ENCODE results near the gene SSC5D.

Gene SSC5D

DNA sequence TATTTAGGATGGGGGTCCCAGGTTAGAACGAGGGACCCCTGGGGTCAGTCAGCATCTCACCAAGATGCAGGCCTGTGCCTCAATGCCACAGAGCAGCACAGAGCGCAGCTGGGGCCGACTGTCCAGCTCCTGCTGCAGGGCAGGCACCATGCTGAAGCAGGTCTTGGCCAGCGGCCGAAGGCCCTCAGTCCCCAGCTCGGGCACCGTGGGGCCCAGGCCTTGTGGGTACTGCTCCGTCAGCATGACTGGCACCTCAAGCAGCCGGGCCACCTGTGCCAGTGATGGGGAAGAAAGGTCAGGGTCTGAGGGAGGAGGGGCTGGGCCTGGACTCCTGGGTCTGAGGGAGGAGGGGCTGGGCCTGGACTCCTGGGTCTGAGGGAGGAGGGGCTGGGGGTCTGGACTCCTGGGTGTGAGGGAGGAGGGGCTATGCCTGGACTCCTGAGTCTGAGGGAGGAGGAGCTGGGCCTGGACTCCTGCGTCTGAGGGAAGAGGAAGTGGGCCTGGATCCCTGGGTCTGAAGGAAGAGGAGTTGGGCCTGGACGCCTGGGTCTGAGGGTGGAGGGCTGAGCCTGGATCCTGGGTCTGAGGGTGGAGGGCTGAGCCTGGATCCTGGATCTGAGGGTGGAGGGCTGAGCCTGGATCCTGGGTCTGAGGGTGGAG, 32.5 kb upstream of the SSC5D start:
- DNase-seq: no peak

DNA sequence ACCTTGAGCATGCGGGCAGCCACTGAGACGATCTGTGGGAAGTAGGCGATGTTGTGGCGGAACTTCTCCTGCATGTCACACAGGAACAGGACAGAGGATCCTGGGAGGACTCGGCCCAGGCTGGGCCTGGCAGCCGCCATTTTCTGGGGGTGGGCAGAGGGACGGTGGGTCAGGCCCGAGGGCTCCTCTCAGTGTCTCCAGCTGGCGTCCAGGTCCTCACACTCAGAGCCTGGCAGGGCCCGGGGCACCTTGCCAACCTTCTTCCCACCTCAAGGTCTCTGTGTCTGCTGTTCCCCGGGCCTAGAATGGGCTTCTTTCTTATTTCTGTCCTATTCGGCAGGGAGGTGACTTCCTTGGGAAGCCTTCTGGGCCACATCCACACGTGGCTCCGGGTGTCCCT, 31.9 kb upstream of the SSC5D start:
- no peak for DNase-seq

DNA sequence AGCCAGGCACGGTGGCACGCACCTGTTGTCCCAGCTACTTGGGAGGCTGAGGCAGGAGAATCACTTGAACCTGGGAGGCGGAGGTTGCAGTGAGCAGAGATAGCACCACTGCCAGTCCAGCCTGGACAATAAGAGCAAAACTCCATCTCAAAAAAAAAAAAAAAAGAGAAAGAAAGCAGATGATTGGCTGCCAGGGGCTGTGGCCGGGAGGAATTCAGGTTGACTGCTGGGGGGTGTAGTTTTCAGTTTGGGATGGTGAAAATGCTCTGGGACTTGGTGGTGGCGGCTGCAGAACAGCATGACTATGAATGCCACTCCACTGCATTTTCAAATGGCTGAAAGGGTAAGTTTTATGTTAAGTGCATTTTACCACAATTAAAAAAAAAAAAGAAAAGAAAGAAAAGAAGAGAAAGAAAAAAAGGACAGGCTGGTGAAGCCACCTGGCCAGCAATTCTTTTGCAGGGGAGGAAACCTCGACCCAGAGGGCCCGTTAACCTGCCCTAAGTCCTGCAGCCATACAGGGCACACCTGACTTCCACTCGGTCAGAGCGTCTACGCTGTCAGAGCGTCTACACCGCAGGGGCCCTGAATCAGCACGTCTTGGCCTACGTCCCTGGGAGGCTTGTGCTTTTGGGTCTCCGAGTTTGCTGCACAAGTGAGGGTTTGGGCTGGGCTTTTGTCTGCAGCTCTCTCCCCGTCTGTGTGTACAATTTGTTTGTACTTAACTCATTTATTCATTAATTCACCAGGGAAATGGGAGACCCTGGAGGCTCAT, 30.4 kb upstream of the SSC5D start:
- no peak for DNase-seq

- no peak for DNase-seq
Observed at GRCh38 chr19:55459551-55459949, 28.7 kb upstream of the SSC5D start.

- peak; percentile 36 for DNase-seq
Observed at GRCh38 chr19:55459950-55460657, 28.1 kb upstream of the SSC5D start.

- DNase-seq: peak; percentile 94
Observed at GRCh38 chr19:55460670-55461258, 27.5 kb upstream of the SSC5D start.

- peak; percentile 100 for DNase-seq
Observed at GRCh38 chr19:55461259-55461973, 26.8 kb upstream of the SSC5D start, which contains the start of gene ISOC2. Gene ISOC2 (minus strand): TSS chr19:55461642. CDS start chr19:55456486, 5,156 bp downstream.

DNA sequence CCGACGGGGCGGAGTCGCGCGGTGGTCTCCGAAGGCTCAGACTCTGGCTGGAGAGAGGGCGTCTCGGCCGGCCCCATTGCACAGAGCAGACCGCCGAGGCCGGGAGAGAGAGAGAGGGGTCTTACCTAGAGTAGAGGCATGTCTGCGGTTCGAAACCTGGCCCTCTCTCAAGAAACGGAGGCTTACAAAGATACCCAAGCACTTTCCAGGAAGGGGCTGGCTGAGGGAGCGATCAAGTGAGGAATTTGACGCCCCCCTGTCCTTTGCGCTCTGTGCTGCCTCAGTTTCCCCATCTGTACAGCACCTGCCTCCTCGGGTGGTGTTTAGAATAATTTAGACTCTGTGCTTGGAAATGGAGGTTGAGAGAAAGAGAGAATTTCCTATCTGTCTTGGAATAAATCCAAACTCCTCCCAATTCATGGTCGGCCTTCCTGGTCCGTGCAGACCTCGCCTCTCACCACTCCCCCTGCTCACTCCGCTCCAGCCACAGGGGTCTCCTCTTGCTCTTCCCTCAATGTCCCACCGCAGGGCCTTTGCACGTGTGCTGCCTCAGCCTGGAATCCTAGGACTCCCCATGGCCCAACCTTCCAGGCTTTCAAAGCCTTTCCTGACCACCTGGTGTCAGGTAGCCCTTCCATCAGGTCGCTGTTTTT, 26.1 kb upstream of the SSC5D start:
- DNase-seq: peak; percentile 84

- no peak for DNase-seq
Observed at GRCh38 chr19:55462722-55463121, 25.5 kb upstream of the SSC5D start.

GRCh38 chr19:55463583-55464031, 24.6 kb upstream of the SSC5D start:
- DNase-seq: no peak

GRCh38 chr19:55464039-55464661, 24.1 kb upstream of the SSC5D start:
- no peak for DNase-seq

DNA sequence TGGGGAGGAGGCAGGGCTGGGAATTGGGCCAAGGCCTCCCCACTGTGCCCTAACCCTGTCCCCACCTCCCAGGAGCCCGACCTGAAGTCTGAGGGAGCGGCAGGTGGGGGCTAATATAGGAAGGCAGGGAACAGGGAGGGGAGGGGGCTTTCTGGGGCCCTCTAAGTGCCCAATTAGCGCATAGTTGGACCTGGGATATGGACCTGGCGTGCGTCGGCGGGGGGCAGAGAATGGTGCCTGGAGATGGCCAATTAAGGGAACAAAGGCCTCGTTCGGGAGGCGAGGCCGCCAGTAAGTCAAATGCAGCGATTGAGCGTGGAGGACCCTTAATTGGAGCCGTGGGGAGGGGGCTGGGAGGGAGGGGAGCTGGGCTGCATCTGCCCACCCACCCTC, 23.6 kb upstream of the SSC5D start, which contains the start of gene C19orf85:
C19orf85 (minus strand) TSS at position 90 of the 393 bp plus-strand sequence. CDS start 197 bp downstream, outside the sequence.
- no peak for DNase-seq

DNA sequence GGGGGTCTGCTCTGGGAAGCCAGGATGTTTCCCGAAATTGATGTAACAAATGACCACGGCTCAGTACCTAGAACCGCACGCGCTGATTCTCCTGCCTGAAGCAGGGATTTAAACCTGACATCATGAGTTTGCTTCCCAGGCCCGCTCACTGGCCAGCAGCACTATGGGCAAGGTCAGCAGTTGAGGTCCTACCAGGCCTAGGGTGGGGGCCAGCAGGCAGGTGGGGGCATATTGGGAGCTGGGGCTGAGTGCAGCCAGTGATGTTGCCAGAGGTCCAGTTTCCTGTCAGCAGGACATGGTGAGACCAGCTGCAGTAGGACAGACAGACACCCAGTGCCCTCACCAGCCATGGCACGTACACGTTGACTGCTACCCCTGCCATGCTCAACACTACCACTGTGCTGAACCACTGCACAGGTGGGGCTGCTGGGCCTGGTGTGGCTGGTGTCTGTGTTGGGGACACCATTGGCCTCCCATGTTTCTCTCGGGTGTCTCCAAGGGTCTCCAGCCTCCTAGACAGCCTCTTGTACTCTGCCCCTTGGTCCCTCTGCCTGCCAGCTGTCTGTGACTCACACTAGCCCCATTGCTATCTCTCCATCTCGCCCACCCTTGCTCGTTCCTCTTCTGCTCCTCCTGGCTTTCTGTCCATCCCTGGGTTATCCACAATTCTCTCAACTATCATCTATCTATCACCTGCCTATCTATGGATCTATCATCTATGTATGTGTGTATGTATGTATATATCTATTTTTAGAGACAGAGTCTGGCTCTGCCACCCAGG, 22.6 kb upstream of the SSC5D start:
- peak; percentile 67 for DNase-seq

DNA sequence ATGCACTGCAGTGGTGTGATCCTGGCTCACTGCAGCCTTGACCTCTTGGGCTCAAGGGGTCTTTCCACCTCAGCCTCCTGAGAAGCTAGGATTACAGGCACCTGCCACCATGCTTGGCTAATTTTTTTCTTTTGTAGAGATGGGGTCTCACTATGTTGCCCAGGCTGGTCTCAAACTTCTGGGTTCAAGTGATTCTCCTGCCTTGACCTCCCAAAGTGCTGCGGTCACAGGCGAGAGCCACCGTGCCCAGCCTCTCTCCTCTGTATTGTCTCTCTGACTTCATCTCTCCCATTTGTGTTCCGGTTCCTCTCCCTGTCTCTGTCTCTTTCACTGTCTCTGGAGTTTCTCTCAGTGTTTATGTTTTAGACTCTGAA, 22.0 kb upstream of the SSC5D start:
- DNase-seq: no peak

DNA sequence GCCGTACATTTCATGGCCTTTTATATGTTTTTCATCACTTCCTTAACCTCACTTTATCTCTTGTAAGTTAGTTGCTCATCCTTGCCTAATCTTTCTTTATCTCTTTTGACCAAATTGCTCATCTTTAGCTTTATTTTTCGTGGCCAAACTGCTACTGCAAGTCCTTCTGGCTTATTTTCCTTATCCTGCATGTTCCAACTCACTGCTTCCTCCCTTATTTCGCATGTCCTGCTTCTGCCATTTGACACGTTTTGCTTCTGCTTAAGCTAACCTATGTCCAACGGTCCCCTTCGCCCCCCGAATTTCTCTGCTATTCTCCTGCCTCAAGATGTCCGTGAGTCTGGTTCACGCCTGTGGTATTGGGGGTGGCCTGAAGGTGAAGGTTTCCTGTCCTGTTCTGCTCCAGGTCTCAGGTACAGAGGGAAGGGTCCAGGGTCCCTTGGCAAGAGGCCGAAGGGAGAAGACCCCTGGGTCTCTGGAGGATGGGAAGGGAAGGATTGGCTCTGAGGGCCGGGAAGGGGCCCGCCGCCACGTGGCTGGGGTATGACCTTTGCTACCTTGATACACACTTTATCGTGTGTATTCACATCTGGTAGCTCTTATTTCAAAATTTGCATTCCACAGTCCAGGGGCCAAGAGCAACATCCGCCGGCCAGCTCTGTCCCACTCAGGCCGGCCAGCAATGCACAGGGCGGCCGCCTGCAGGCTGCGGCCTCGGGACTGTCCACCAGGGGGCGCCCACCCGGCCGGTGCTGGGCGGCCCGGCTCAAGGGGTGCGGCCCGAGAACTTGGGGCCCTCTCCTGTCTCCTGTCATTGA, 20.8 kb upstream of the SSC5D start:
- DNase-seq: peak; percentile 80

DNA sequence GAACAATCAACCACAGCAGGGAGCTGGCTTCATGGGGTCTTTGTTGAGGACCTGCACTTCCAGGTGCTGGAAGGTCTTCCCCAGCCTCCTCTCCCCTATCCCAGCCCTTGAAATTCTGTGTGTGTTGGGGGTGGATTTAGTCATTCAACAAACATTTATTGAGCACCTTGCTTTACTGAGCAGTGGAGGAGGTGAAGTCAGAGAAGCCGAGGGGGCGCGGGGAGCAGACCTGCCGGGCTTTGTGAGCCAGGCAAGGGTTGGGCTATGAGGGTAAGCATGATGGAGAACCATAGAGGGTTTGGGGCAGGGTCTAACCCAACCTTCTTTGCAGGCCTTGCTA, 20.2 kb upstream of the SSC5D start:
- no peak for DNase-seq

GRCh38 chr19:55471266-55471665, 17.0 kb upstream of the SSC5D start:
- no peak for DNase-seq

GRCh38 chr19:55472463-55472862, 15.8 kb upstream of the SSC5D start:
- DNase-seq: no peak

DNA sequence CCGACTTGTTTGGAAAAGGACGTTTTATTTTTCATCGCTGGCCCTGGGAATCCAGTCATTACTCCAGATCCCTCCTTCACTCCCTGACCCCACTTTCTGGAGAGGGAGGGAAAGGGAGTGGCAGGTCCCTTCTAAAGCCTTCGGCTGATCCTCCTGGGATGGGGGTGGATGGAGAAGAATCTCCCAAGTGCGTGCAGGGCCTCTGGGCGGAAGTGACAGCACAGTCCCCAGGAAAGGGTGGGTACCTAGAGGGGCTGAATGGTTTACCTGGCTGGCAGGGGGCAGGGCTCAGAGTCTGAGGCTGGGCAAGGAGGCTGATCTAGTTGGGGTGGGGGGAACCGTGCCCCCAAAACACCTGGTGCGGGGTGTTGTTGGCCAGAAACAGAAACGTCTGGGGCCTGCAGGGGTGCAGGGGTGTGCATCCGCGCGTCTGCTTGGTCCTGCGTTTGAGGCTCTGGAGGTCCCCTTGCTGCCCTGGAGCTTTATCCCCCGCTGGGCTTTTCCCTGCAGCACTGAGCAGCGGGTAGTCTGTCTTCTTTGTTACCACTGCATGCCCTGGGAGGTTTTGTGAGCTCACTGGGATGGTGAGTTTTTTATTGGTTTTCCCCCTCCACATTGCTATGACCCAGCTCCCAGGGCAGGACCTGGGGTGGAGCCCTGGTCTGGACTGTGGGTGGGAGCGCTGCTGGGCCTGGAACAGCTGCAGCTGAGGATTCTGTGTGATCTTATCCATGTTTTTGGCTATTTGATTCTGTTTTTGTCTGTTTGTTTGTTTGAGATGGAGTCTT, 14.8 kb upstream of the SSC5D start:
- DNase-seq: no peak

All from hematopoietic multipotent progenitor cell treated with erythropoietin and hydrocortisone succinate and interleukin-3 and kit ligand, for 4 days (in vitro differentiated cells).